ENCODE results near the gene CASP9.
"Not testable (repeated sequence)": the region's sequence is repeated elsewhere in the genome, so short reads cannot be mapped to it uniquely, and the experiment has no call there.

The CASP9 gene

DNA sequence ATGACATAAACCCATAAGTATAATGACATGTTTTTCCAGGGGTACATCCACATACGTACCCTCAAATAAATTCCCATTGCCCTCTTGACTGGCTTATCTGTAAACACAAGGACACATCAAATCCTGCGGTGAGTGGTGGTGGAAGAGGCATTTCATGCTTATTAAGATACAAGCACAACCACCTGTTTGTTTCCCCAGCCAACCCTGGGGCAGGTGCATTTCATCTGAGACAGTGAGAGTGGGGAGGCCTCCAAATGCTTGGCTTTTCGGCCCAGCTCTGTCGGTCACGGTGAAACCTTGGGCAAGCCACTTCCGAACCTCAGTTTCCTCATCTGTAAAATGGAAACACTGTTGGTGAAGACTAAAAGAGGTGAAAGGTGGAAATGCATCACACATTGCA is 39.6 kb downstream of the CASP9 start:
- H3K4me3 ChIP-seq (ENCODE audit: low read depth in 1 of 2, low read length in 2 of 2); H3K4me1 ChIP-seq (ENCODE audit: control insufficient read depth in 1 of 2, insufficient read depth in 2 of 2, low read length in 2 of 2); H3K27ac ChIP-seq (ENCODE audit: low read depth, low read length); H3K36me3 ChIP-seq (ENCODE audit: control insufficient read depth in 1 of 2, insufficient read depth in 2 of 2, low read length in 2 of 2); H3K9ac ChIP-seq (ENCODE audit: low read depth in 1 of 2, low read length in 2 of 2); H3K27me3 ChIP-seq (ENCODE audit: control insufficient read depth in 1 of 2, insufficient read depth in 2 of 2, low read length in 2 of 2); H3K9me3 ChIP-seq (ENCODE audit: control insufficient read depth in 1 of 2, low read length in 2 of 2): not testable (repeated sequence)

DNA sequence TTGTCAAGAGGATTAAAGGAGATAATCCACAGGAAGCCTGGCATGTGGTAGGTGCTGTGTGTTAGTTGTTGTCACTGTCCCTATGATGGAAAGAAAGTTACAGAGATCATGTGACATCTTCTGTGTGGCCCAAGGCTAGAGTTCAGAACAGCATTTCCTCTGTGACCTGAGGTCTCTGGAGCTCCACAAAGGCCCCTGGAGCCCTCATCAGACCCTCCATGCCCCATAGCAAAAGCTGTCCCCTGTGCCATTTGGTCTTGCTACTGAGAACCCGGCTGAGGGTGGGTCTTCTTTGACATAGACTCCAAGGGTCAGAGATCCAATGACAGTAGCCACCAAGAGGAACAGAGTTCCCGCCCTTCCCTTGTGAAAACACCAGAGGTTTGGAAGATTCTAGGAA is 40.0 kb downstream of the CASP9 start:
- Histone ChIP-seq H3K9ac (ENCODE audit: low read depth in 1 of 2, low read length in 2 of 2) (no peak overlapping the region), H3K27me3 (ENCODE audit: control insufficient read depth in 1 of 2, insufficient read depth in 2 of 2, low read length in 2 of 2) (no peaks in the 10 kb centered on the region), H3K9me3 (ENCODE audit: control insufficient read depth in 1 of 2, low read length in 2 of 2) (no peaks in the 10 kb centered on the region), H3K4me1 (ENCODE audit: control insufficient read depth in 1 of 2, insufficient read depth in 2 of 2, low read length in 2 of 2) (no peaks in the 10 kb centered on the region), H3K27ac (ENCODE audit: low read depth, low read length) (no peak overlapping the region), H3K36me3 (ENCODE audit: control insufficient read depth in 1 of 2, insufficient read depth in 2 of 2, low read length in 2 of 2) (no peaks in the 10 kb centered on the region), H3K4me3 (ENCODE audit: low read depth in 1 of 2, low read length in 2 of 2) (no peak overlapping the region)

DNA sequence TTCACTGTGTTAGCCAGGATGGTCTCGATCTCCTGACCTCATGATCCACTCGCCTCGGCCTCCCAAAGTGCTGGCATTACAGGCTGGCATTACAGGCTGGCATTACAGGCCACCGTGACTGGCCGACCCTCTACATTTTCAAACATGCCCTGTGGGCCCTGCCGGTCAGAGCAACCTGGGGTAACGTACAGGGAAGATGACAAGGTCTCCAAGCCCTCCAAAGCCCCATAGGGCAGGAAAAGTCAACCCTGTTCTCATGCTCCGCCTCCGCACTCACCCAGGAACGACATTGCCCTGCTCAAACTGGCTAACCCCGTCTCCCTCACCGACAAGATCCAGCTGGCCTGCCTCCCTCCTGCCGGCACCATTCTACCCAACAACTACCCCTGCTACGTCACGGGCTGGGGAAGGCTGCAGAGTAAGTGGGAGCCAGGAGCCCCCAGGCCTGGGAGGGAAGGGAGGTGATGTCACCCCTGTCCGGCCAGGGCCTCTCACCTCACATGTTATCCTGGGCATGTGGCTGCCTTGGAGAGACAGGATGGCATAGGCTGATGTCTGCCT is 41.0 kb downstream of the CASP9 start:
- not testable (repeated sequence) for H3K4me3 ChIP-seq (ENCODE audit: low read depth in 1 of 2, low read length in 2 of 2); H3K36me3 ChIP-seq (ENCODE audit: control insufficient read depth in 1 of 2, insufficient read depth in 2 of 2, low read length in 2 of 2); H3K4me1 ChIP-seq (ENCODE audit: control insufficient read depth in 1 of 2, insufficient read depth in 2 of 2, low read length in 2 of 2); H3K27me3 ChIP-seq (ENCODE audit: control insufficient read depth in 1 of 2, insufficient read depth in 2 of 2, low read length in 2 of 2); H3K9me3 ChIP-seq (ENCODE audit: control insufficient read depth in 1 of 2, low read length in 2 of 2); H3K9ac ChIP-seq (ENCODE audit: low read depth in 1 of 2, low read length in 2 of 2); H3K27ac ChIP-seq (ENCODE audit: low read depth, low read length)

GRCh38 chr1:15482455-15482854 is 41.6 kb downstream of the CASP9 start:
- not testable (repeated sequence) for H3K4me1 ChIP-seq (ENCODE audit: control insufficient read depth in 1 of 2, insufficient read depth in 2 of 2, low read length in 2 of 2); H3K27ac ChIP-seq (ENCODE audit: low read depth, low read length); H3K4me3 ChIP-seq (ENCODE audit: low read depth in 1 of 2, low read length in 2 of 2); H3K27me3 ChIP-seq (ENCODE audit: control insufficient read depth in 1 of 2, insufficient read depth in 2 of 2, low read length in 2 of 2); H3K9ac ChIP-seq (ENCODE audit: low read depth in 1 of 2, low read length in 2 of 2); H3K9me3 ChIP-seq (ENCODE audit: control insufficient read depth in 1 of 2, low read length in 2 of 2); H3K36me3 ChIP-seq (ENCODE audit: control insufficient read depth in 1 of 2, insufficient read depth in 2 of 2, low read length in 2 of 2)

- H3K27me3 ChIP-seq (ENCODE audit: control insufficient read depth in 1 of 2, insufficient read depth in 2 of 2, low read length in 2 of 2), result no peaks in the 10 kb centered on the region
- no peaks in the 10 kb centered on the region for H3K36me3 ChIP-seq (ENCODE audit: control insufficient read depth in 1 of 2, insufficient read depth in 2 of 2, low read length in 2 of 2)
- no peak overlapping the region for H3K27ac ChIP-seq (ENCODE audit: low read depth, low read length)
- H3K9me3 ChIP-seq (ENCODE audit: control insufficient read depth in 1 of 2, low read length in 2 of 2), result no peaks in the 10 kb centered on the region
- H3K9ac ChIP-seq (ENCODE audit: low read depth in 1 of 2, low read length in 2 of 2), result no peak overlapping the region
- no peak overlapping the region for H3K4me3 ChIP-seq (ENCODE audit: low read depth in 1 of 2, low read length in 2 of 2)
- H3K4me1 ChIP-seq (ENCODE audit: control insufficient read depth in 1 of 2, insufficient read depth in 2 of 2, low read length in 2 of 2), result no peaks in the 10 kb centered on the region
These were observed 44.2 kb downstream of the CASP9 start for GRCh38 chr1:15479654-15480347.

DNA sequence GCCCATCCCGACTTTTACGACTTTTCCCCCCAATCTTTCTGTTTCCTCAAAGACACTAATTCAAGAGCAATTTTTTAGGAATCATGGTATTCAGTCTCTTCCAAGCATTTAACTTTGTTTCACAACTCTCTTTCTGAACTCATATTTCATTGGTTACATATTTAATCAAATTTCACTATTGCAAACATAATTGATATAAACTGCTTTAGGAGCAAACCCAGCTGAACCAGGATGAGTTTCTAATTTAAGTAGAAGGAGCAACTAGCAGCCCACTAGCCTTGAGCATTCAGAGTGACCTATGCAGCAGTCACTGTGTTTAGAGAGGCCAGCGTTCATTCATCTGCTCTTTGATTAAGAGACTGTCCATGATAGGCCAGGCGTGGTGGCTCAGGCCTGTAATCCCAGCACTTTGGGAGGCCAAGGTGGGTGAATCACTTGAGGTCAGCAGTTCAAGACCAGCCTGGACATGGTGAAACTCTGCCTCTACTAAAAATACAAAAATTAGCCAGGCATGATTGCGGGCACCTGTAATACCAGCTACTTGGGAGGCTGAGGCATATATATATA is 46.3 kb downstream of the CASP9 start:
- Histone ChIP-seq H3K4me1 (ENCODE audit: control insufficient read depth in 1 of 2, insufficient read depth in 2 of 2, low read length in 2 of 2) (no peaks in the 10 kb centered on the region), H3K36me3 (ENCODE audit: control insufficient read depth in 1 of 2, insufficient read depth in 2 of 2, low read length in 2 of 2) (no peaks in the 10 kb centered on the region), H3K9ac (ENCODE audit: low read depth in 1 of 2, low read length in 2 of 2) (no peak overlapping the region), H3K27me3 (ENCODE audit: control insufficient read depth in 1 of 2, insufficient read depth in 2 of 2, low read length in 2 of 2) (no peaks in the 10 kb centered on the region), H3K27ac (ENCODE audit: low read depth, low read length) (no peak overlapping the region), H3K4me3 (ENCODE audit: low read depth in 1 of 2, low read length in 2 of 2) (no peak overlapping the region), H3K9me3 (ENCODE audit: control insufficient read depth in 1 of 2, low read length in 2 of 2) (no peaks in the 10 kb centered on the region)

DNA sequence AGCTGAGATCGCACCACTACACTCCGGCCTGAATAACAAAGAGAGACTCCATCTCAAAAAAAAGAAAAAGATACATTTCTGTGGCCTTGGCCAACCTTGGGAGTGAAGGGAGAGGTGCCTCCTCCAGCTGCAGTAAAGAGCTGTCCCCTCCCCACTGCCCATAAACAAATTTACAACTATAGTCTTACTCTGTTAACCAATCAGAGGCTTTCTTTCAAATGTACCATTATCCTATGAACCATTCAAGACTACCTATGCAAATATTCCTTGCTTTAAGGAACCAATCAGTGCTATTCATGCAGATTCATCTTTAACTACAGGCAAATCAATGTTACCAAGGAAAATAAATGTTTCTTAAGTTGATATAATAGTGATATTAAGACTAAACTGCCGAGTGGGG is 47.1 kb downstream of the CASP9 start:
- H3K27me3 ChIP-seq (ENCODE audit: control insufficient read depth in 1 of 2, insufficient read depth in 2 of 2, low read length in 2 of 2), result no peaks in the 10 kb centered on the region
- no peak overlapping the region for H3K4me3 ChIP-seq (ENCODE audit: low read depth in 1 of 2, low read length in 2 of 2)
- H3K27ac ChIP-seq (ENCODE audit: low read depth, low read length), result no peak overlapping the region
- no peaks in the 10 kb centered on the region for H3K36me3 ChIP-seq (ENCODE audit: control insufficient read depth in 1 of 2, insufficient read depth in 2 of 2, low read length in 2 of 2)
- no peak overlapping the region for H3K9ac ChIP-seq (ENCODE audit: low read depth in 1 of 2, low read length in 2 of 2)
- no peaks in the 10 kb centered on the region for H3K4me1 ChIP-seq (ENCODE audit: control insufficient read depth in 1 of 2, insufficient read depth in 2 of 2, low read length in 2 of 2)
- no peaks in the 10 kb centered on the region for H3K9me3 ChIP-seq (ENCODE audit: control insufficient read depth in 1 of 2, low read length in 2 of 2)

GRCh38 chr1:15475752-15476314 is 48.2 kb downstream of the CASP9 start, which contains the start of gene CELA2B:
TSS of gene CELA2B (plus strand) at chr1:15476104. CDS start at chr1:15476126, 22 bp downstream.
- Histone ChIP-seq H3K36me3 (ENCODE audit: control insufficient read depth in 1 of 2, insufficient read depth in 2 of 2, low read length in 2 of 2) (no peaks in the 10 kb centered on the region), H3K4me3 (ENCODE audit: low read depth in 1 of 2, low read length in 2 of 2) (no peak within 1 kb of the TSS), H3K27me3 (ENCODE audit: control insufficient read depth in 1 of 2, insufficient read depth in 2 of 2, low read length in 2 of 2) (no peaks in the 10 kb centered on the region), H3K4me1 (ENCODE audit: control insufficient read depth in 1 of 2, insufficient read depth in 2 of 2, low read length in 2 of 2) (no peaks in the 10 kb centered on the region), H3K9me3 (ENCODE audit: control insufficient read depth in 1 of 2, low read length in 2 of 2) (no peaks in the 10 kb centered on the region), H3K9ac (ENCODE audit: low read depth in 1 of 2, low read length in 2 of 2) (no peak within 1 kb of the TSS), H3K27ac (ENCODE audit: low read depth, low read length) (no peak within 1 kb of the TSS)

DNA sequence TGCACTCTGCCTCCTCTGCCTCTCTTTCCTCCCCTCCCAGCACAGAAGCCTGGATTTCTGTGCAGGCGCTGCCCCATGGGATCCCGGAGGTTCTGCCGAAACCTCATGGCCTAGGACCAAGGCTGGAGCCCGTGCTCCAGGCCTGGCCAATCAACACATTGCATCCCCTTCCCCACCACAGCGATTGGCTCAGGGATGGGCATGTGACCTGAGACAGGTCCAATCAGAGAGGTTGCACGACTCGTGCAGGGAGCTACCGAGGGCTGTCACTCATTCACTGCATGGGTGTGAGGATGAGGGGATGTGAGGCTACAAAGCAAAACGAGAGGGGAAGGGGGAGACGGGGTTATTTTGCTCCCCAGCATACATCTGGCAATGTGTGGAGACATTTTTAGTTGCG is 51.4 kb downstream of the CASP9 start:
- H3K4me3 ChIP-seq (ENCODE audit: low read depth in 1 of 2, low read length in 2 of 2), result no peak overlapping the region
- H3K9me3 ChIP-seq (ENCODE audit: control insufficient read depth in 1 of 2, low read length in 2 of 2), result no peaks in the 10 kb centered on the region
- no peaks in the 10 kb centered on the region for H3K36me3 ChIP-seq (ENCODE audit: control insufficient read depth in 1 of 2, insufficient read depth in 2 of 2, low read length in 2 of 2)
- H3K4me1 ChIP-seq (ENCODE audit: control insufficient read depth in 1 of 2, insufficient read depth in 2 of 2, low read length in 2 of 2), result no peaks in the 10 kb centered on the region
- H3K27me3 ChIP-seq (ENCODE audit: control insufficient read depth in 1 of 2, insufficient read depth in 2 of 2, low read length in 2 of 2), result no peaks in the 10 kb centered on the region
- H3K27ac ChIP-seq (ENCODE audit: low read depth, low read length), result no peak overlapping the region
- no peak overlapping the region for H3K9ac ChIP-seq (ENCODE audit: low read depth in 1 of 2, low read length in 2 of 2)

- not testable (repeated sequence) for H3K27me3 ChIP-seq (ENCODE audit: control insufficient read depth in 1 of 2, insufficient read depth in 2 of 2, low read length in 2 of 2); H3K36me3 ChIP-seq (ENCODE audit: control insufficient read depth in 1 of 2, insufficient read depth in 2 of 2, low read length in 2 of 2); H3K9me3 ChIP-seq (ENCODE audit: control insufficient read depth in 1 of 2, low read length in 2 of 2); H3K4me1 ChIP-seq (ENCODE audit: control insufficient read depth in 1 of 2, insufficient read depth in 2 of 2, low read length in 2 of 2); H3K27ac ChIP-seq (ENCODE audit: low read depth, low read length); H3K4me3 ChIP-seq (ENCODE audit: low read depth in 1 of 2, low read length in 2 of 2); H3K9ac ChIP-seq (ENCODE audit: low read depth in 1 of 2, low read length in 2 of 2)
These were observed 52.3 kb downstream of the CASP9 start for GRCh38 chr1:15471723-15472122.

Measured in duodenal mucosa (tissue), 2 donors.